Lower lobe of right lung (tissue), 2 donors: ENCODE data around the gene AGAP3. TPM values are rescaled to one million over a fixed set of nuclear protein-coding genes. Genes with fewer than 3 reads are reported as not detected.

ENCODE experiments used
- ATAC-seq, 2 donors: fragments of 200-7000 bp; cut with Tn5 transposase; one replicate each; pipeline ENCODE4 v1.9.1; 2020 to 2022; ENCODE audit warnings: mild to moderate bottlenecking in 2 of 2, moderate library complexity in 2 of 2
- DNase-seq: peaks from one replicate; pipeline ENCODE4 v3.0.0-alpha.2; 2020
- H3K27ac ChIP-seq: fragments of 200-600 bp; one replicate; pipeline ENCODE4 v1.8.0; 2022
- H3K27me3 ChIP-seq: fragments of 200-600 bp; one replicate; pipeline ENCODE4 v1.8.0; 2022; ENCODE audit warnings: low read depth
- H3K36me3 ChIP-seq: fragments of 200-600 bp; one replicate; pipeline ENCODE4 v1.8.0; 2022; ENCODE audit warnings: mild to moderate bottlenecking
- H3K4me1 ChIP-seq: fragments of 200-600 bp; one replicate; pipeline ENCODE4 v1.8.0; 2022
- H3K4me3 ChIP-seq: fragments of 200-600 bp; one replicate; pipeline ENCODE4 v1.8.0; 2022; ENCODE audit warnings: mild to moderate bottlenecking
- H3K9me3 ChIP-seq: fragments of 200-600 bp; one replicate; pipeline ENCODE4 v1.8.0; 2022
- intact Hi-C: fragments of 100-400 bp; cut with DNase I; formaldehyde crosslinking; loops from one replicate; pipeline ENCODE4 v1.11.0; 2022
- total RNA-seq: library from RNA; stranded (reverse); fragmentation: NEBNext Ultra II Directional; extraction: Animal tissue kit (Norgen Biotek cat#: 25700); gene quantifications from one replicate; pipeline ENCODE4 v1.2.1, GENCODE V29; 2021
- TF ChIP-seq, protein P1 (sequence below): fragments of 200-600 bp; IDR thresholded peaks from one replicate; pipeline ENCODE4 v1.8.0; 2022; ENCODE audit warnings: antibody characterized with exemption, mild to moderate bottlenecking
- donor health status: DM: no; HTN: yes; CAD: no; lungs with severe emphysema.

Gene AGAP3
- total RNA-seq, 1 donor from 2014 or later: 157 TPM

DNA sequence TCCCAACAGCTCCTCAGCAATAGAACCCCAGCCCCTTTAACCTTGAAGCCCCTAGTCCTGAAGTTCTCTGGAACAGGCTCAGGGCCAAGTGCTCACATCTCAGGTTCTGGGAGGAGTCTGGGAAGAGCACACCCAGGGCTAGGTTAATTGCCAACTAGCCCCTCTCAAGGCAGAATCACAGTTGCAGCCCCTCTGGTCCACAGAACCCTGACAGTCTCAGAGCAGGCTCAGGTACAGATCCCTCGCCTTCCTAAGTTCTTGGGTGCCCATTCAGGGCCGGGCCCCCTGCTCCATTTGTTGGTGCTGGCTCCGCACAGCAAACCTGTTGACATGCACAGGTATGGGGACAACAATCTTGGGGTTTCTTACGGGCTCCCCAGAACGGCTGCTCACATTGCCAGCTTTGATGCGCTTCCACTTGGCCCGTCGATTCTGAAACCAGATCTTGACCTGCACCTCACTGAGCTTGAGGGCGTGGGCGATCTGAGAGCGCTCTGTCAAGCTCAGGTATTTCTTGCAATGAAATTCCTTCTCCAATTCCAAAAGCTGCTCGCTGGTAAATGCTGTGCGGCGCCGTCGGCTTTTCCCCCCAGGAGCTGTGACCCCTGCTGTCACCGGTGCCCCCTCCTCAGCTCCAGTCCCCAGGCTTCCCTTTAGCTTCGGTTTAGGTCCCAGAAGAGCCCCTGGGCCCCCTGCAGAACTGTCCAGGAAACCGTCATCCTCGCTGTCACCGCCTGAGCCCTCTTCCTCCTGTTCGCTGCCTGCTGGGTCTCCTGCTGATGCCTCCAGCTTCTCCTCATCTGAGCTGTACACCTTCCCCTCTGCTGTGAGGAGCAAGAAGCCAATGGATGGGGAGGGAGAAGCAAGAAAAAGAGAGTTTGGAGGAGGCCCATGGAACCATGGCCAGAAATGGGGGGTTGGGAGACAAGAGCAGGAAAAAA is 62.3 kb downstream of the AGAP3 start:
- H3K9me3 ChIP-seq: no peaks in the 10 kb centered on the region
- H3K27ac ChIP-seq: no peak overlapping the region
- no peaks in the 10 kb centered on the region for H3K4me1 ChIP-seq
- peaks cover 18% of the 10 kb centered on the region for H3K36me3 ChIP-seq
- H3K4me3 ChIP-seq: no peak overlapping the region
- DNase-seq: no peak
- TF ChIP-seq, protein P1, sequence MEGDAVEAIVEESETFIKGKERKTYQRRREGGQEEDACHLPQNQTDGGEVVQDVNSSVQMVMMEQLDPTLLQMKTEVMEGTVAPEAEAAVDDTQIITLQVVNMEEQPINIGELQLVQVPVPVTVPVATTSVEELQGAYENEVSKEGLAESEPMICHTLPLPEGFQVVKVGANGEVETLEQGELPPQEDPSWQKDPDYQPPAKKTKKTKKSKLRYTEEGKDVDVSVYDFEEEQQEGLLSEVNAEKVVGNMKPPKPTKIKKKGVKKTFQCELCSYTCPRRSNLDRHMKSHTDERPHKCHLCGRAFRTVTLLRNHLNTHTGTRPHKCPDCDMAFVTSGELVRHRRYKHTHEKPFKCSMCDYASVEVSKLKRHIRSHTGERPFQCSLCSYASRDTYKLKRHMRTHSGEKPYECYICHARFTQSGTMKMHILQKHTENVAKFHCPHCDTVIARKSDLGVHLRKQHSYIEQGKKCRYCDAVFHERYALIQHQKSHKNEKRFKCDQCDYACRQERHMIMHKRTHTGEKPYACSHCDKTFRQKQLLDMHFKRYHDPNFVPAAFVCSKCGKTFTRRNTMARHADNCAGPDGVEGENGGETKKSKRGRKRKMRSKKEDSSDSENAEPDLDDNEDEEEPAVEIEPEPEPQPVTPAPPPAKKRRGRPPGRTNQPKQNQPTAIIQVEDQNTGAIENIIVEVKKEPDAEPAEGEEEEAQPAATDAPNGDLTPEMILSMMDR: no peak
- intact Hi-C loops: no loop called here
- no peak for ATAC-seq
- H3K27me3 ChIP-seq: peaks cover 15% of the 10 kb centered on the region

GRCh38 chr7:151150388-151150787 is 64.1 kb downstream of the AGAP3 start:
- H3K4me3 ChIP-seq: no peak overlapping the region
- H3K4me1 ChIP-seq: no peaks in the 10 kb centered on the region
- peaks cover under 1% of the 10 kb centered on the region for H3K36me3 ChIP-seq
- ATAC-seq (no peak), DNase-seq (no peak)
- no peaks in the 10 kb centered on the region for H3K9me3 ChIP-seq
- intact Hi-C loops: no loop called here
- TF ChIP-seq, protein P1: no peak
- H3K27me3 ChIP-seq: peaks cover 25% of the 10 kb centered on the region
- H3K27ac ChIP-seq: no peak overlapping the region

DNA sequence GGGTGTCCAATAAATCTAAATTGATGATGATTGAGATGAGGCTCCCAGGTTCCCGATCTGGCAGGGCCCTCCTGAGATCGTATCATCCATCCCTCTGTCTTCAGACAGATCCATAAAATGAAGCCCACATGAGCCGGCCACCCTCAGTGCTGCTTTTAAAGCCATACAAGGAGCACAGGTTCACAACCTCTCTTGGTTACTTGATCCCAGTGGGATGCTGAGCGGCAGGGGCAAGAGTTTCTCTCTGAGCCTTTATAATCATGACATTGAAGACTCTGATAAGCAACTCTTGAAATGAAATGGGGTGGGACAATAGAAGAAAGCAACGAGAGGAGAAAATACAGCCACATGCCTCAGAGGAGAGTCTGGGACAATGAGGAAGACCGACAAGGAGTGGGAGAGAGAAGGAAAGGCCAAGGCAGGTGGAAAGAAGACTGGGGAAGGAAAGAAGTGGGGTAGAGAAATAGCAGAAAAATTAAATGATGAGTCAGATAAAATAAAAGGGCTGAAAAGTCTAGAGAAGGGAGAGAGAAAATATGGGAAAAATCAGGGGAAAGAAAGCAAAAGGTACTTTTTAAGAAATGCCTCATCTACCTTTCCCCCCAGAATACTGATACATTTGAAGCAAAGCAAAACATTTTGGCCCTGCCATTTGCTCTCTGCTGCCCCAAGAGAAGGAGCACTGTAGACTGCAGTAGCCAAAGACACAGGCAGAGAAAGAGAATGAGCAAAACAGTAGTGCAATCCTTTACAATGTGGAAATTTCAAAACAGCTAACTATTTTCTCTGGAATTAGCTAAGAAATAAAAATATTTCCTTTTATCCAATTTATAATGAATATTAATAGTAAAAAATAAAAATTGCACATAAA is 66.6 kb downstream of the AGAP3 start:
- Histone ChIP-seq H3K4me1 (no peaks in the 10 kb centered on the region), H3K27ac (no peak overlapping the region), H3K36me3 (no peaks in the 10 kb centered on the region), H3K9me3 (no peaks in the 10 kb centered on the region), H3K4me3 (no peak overlapping the region), H3K27me3 (peaks cover 32% of the 10 kb centered on the region)
- TF ChIP-seq, protein P1: no peak
- ATAC-seq (no peak), DNase-seq (no peak)
- intact Hi-C loops: no loop called here

DNA sequence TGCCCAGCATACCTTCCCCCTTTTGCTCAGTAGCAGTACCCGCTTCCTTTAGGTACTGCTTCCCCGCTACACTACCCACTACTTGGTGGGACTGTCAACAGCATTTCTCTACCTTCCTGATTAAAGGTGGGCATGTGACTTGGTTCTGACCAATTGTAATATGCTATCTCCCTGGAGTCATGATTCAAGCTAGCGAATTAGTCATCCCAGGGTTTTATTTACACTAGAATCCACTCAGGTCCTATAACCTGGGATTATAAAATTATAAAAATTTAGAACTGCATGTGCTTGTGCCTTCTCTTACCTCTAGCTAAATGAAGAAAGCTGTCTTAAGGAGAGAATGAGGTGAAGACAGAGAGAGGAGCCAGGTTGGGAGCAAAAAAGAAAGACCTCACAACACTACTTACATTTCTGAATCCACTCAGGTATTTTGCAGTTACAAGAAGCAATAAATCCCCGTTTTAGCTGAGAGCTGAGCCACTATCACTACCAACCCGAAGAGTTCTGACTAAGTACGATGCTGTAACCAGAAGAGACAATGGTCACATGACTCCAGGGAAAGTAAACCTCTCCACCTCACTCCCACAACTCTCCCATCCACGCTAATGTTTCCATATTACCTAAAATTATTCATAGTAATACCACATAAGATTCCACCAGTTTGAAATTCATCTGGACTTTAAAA is 71.5 kb downstream of the AGAP3 start:
- Histone ChIP-seq H3K27me3 (peaks cover 27% of the 10 kb centered on the region), H3K27ac (no peak overlapping the region), H3K4me3 (no peak overlapping the region), H3K36me3 (no peaks in the 10 kb centered on the region), H3K9me3 (no peaks in the 10 kb centered on the region), H3K4me1 (no peaks in the 10 kb centered on the region)
- ATAC-seq: no peak
- intact Hi-C loops: no loop called here
- DNase-seq: no peak
- TF ChIP-seq, protein P1: no peak

DNA sequence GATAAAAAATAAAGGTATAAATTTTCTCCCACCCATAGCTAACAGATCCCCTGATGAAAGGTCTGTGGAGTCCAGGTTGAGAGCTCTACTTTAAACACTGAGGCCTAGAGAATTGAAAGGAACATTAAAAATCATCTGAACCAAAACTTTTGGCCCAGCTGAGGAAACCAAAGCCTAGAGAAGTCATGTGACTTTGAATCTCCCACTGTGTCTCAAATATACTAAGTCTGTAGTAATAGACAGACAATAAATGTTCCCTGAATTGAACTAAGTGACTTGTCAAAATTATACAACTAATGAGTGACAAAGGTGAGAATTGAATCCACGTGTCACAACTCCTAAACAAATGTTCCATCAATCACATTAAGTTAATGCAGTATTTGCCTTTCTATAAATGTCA is 75.5 kb downstream of the AGAP3 start:
- no peak for DNase-seq
- H3K4me3 ChIP-seq: no peak overlapping the region
- no peaks in the 10 kb centered on the region for H3K9me3 ChIP-seq
- TF ChIP-seq, protein P1: no peak
- intact Hi-C loops: no loop called here
- H3K36me3 ChIP-seq: no peaks in the 10 kb centered on the region
- H3K27ac ChIP-seq: no peak overlapping the region
- ATAC-seq: no peak
- peaks cover 33% of the 10 kb centered on the region for H3K27me3 ChIP-seq
- peaks cover 4% of the 10 kb centered on the region for H3K4me1 ChIP-seq
